CD4-positive, alpha-beta T cell treated with Interleukin-1 beta for 1 hour (primary cell): ENCODE data around the gene DRAM1.
"Not testable (repeated sequence)": the region's sequence is repeated elsewhere in the genome, so short reads cannot be mapped to it uniquely, and the experiment has no call there.

Source experiments
- DNase-seq, 2 donors: peaks; one replicate each; pipeline ENCODE4 v3.0.0-alpha.2; 2020 to 2022

The DRAM1 gene

DNA sequence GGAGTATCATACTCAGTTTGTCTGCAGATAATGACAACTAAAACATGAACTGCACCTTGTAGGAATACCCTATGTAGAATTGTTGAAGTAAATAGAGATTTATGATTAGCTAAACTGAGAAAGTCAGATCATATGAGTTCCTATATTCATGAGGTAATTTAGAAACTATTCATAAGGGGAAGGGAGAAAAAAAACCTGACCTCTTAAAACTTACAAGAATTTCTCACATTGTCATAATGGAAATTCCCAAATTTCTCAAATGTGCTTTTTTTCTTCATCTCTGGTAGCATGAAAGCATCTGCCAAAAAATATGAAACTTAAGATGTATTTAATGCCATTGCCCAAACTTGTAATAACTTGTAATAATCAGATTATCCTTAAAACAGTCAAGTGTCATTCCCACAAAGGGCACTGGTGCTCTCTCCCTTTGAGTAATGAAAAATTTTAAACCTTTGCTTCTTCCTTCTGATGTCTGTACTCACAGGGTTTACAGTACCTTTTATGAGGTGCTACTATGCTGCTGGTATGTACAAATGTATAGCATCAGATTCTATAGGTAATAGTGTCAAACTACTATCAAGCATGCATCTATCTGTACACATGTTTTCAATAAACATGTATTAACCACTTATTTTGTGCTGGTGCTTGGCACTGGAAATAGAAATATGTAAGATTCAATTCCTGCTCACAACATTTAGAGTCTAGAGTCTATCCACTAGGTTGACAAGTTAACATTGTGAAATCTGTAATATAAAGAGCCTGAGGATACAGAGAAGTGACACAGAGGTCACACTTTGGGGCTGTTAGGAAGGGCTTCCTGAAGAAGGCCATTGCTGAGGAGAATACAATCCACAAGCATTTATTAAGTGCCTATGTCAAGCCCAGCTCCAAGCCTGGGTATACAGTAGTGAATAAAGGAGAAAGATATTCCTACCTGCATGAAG is 17.4 kb upstream of the DRAM1 start:
- DNase-seq = no peak

DNA sequence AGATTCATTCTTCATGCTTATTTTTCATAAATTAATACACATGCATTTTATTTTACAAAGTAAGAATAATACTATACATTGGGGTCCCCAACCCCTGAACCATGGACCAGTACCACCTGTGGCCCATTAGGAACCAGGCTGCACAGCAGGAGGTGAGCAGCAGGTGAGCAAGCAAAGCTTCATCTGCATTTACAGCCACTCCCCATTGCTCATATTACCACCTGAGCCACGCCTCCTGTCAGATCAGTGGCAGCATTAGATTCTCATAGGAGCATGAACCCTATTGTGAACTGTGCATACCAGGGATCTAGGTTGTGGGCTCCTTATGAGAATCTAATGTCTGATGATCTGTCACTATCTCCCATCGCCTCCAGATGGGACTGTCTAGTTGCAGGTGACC is 15.7 kb upstream of the DRAM1 start:
- not testable (repeated sequence) for DNase-seq

- no peak for DNase-seq
These were observed 15.1 kb upstream of the DRAM1 start for GRCh38 chr12:101862245-101862644.

DNA sequence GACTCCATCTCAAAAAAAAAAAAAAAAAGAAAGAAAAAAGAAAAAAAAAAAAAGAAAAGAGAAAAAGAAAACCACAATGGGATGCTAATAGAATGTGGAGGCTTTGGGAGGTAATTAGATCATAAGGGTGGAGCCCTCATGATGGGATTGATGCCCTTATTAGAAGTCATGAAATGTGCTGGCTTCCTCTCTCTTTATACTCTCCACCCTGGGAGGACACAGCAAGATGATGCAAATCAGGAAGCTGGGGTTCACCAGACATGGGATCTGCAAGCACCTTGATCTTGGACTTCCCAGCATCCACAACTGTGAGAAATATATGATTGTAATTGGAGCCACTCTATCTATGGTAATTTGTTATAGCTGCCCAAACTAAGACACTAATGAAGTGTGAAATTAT is 13.4 kb upstream of the DRAM1 start:
- no peak for DNase-seq

GRCh38 chr12:101866615-101867373 is 10.6 kb upstream of the DRAM1 start:
- no peak for DNase-seq

DNA sequence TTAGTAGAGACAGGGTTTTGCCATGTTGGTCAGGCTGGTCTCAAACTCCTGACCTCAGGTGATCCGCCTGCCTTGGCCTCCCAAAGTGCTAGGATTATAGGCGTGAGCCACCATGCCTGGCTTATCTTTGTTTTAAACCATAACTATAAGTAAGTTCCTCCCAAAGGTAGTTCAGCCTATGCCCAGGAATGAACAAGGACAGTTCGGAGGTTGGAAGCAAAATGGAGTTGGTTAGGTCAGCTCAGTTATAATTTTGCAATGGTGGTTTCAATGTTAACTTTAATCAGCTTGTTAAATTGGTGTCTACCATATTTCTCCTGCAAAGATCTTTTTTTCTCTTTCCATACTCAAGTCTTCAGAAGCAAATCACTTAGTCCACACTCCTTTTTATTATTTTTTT is 9.8 kb upstream of the DRAM1 start:
- not testable (repeated sequence) for DNase-seq

- DNase-seq = no peak
These were observed 6.5 kb upstream of the DRAM1 start for GRCh38 chr12:101870925-101871324.

GRCh38 chr12:101875162-101875561 is 2.2 kb upstream of the DRAM1 start:
- DNase-seq = no peak

GRCh38 chr12:101876322-101876860 is 989 bp upstream of the DRAM1 start:
- no peak for DNase-seq

DNA sequence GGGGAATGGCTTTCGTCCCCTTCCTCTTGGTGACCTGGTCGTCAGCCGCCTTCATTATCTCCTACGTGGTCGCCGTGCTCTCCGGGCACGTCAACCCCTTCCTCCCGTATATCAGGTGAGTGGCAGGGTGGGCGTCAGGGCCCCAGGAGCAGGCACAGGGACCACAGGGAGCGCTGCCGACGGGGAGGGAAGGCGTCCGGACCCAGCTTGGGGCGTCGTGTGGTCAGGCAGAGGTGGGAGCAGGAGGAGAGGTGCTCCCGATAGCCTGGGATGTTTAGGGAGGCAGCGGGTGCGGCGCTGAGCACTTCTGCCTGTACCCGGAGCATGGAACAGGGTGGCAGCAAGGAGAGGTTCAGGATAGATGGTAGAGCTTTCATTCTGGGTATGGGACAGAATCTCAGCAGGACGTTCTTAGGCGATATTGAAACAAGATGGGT is 444 bp downstream of the DRAM1 start:
- peak in 1 of 2 donors; percentile 6 for DNase-seq

GRCh38 chr12:101878243-101878821 is 952 bp downstream of the DRAM1 start:
- DNase-seq = no peak

- no peak for DNase-seq
These were observed 3.4 kb downstream of the DRAM1 start for GRCh38 chr12:101880769-101881168.

DNA sequence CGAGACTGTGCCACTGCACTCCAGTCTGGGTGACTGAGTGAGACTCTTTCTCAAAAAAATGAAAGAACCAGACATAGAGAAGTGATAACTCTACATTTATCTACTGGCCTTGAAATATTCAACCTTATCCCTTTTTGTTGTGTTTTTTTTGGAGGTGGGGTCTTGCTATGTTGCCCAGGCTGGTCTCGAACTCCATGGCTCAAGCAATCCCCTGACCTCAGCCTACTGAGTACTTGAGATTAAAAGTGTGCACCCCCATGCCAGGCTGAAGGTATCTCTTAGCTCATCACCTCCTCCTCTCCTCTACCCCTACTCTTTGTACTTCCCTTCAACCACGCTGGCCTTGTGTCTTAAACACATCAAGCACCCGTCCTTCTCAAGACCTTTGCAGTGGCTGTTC is 3.8 kb downstream of the DRAM1 start:
- DNase-seq = no peak

GRCh38 chr12:101884174-101884573 is 6.8 kb downstream of the DRAM1 start:
- DNase-seq = no peak

DNA sequence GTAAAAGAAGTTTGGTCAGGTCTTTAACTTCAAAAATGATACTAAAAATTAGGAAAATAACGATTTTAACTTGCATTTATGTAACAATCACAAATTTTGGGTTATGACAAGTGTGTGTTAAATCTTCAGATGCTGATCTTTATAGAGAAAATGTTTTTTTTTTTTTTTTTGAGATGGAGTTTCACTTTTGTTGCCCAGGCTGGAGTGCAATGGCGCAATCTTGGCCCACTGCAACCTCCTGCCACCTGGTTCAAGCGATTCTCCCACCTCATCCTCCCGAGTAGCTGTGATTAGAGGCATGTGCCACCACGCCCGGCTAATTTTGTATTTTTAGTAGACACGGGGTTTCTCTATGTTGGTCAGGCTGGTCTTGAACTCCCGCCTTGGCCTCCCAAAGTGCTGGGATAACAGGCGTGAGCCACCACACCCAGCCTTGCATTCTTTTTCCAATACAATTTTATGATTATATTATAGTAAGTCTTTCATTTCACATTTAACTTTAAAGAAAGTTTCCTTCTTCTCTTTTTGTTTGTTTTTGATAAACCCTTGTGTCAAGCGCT is 7.5 kb downstream of the DRAM1 start:
- DNase-seq = not testable (repeated sequence)

- DNase-seq = no peak
These were observed 8.7 kb downstream of the DRAM1 start for GRCh38 chr12:101885912-101886561.

DNA sequence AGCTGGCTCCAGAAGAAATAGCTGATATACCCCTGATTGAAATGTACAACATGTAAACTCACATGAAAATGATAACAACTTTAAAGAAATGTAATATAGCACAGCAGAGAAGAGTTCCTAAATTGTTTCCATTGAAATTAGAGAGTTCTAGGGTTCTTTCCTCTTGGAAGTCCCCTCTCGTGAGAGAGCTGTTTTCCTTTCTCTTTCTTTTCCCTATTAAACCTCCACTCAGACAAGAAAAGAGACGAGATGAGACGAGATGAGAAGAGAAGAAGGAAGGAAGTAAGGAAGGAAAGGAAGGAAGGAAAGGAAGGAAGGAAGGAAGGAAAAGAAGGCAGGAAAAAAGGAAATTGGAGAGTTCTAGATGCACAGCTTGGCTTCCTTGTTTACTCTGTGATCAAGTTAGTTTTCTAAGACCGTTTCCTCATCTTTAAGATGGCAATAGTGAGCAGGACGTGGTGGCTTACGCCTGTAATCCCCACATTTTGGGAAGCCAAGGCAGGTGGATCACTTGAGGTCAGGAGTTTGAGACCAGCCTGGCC is 11.9 kb downstream of the DRAM1 start:
- no peak for DNase-seq

DNA sequence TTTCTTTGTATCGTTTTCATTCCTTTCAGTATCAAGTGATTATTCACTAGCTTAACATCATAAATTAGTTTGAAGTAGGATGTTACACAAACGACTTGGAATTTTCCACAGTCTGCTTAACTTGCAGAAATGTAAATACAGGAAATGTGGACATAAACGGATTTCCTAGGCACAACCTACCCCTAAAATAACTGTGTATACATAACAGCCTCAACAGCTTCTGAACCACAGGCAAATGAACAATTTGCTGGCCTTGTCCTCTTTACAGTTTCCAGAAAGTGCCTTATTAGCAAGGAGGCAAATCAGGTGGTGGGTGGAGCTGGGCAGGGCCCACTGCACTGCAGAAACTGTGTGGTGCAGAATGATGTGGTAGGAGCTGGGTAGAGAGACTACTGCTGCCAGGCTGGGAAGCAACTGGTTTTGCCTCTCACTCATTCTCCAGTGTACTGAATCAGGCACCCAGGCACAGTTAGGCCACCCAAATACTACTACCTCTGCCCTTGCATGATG is 14.1 kb downstream of the DRAM1 start:
- peak in 1 of 2 donors; percentile 10 for DNase-seq

DNA sequence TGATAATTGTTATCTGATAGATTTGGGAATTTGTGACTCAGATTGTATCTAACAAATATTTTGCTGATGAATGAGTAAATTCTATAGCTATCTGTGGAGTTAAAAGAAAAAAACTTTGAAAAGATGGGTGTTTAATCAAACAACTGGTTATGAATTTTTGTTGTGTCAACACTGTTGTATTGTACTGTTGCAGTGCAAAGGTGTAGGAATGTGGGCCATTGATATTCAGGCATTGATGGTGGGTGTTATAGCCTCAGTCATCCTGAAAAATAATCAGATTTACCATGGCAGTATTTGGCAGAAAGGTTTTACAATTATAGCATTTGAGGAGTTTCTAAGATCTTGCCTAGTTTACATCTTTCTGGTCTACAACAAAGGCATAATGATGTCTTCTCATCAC is 15.4 kb downstream of the DRAM1 start:
- DNase-seq = no peak

- no peak for DNase-seq
These were observed 24.4 kb downstream of the DRAM1 start for GRCh38 chr12:101901777-101902176.

GRCh38 chr12:101902641-101903040 is 25.3 kb downstream of the DRAM1 start:
- no peak for DNase-seq

GRCh38 chr12:101906226-101906625 is 28.8 kb downstream of the DRAM1 start:
- no peak for DNase-seq
